Activated CD4-positive, alpha-beta T cell treated with anti-CD3 and anti-CD28 coated beads for 24 hours (primary cell): ENCODE measurements around the gene GOLGA1.
A peak's percentile ranks its signal among the peaks of the same experiment; 100 is the strongest.

Experiments
- DNase-seq, 2 donors: peaks; one replicate each; pipeline ENCODE4 v3.0.0-alpha.2; 2020; ENCODE audit warnings: low read depth in 2 of 2

Gene GOLGA1

GRCh38 chr9:124882231-124882630, 58.7 kb downstream of the GOLGA1 start:
- no peak for DNase-seq

GRCh38 chr9:124881138-124881743, 59.6 kb downstream of the GOLGA1 start:
- no peak for DNase-seq

- DNase-seq, result no peak
These were observed 60.4 kb downstream of the GOLGA1 start for GRCh38 chr9:124880501-124880900.

- no peak for DNase-seq
These were observed 61.7 kb downstream of the GOLGA1 start for GRCh38 chr9:124879226-124879625.

GRCh38 chr9:124878518-124878917, 62.4 kb downstream of the GOLGA1 start:
- DNase-seq, result no peak

GRCh38 chr9:124878021-124878420, 62.9 kb downstream of the GOLGA1 start:
- no peak for DNase-seq

GRCh38 chr9:124877021-124877782, 63.7 kb downstream of the GOLGA1 start:
- DNase-seq, result no peak

GRCh38 chr9:124875501-124875900, 65.4 kb downstream of the GOLGA1 start:
- DNase-seq, result no peak

GRCh38 chr9:124873664-124874063, 67.2 kb downstream of the GOLGA1 start:
- DNase-seq, result no peak

GRCh38 chr9:124871156-124871561, 69.7 kb downstream of the GOLGA1 start:
- no peak for DNase-seq

GRCh38 chr9:124870723-124871122, 70.2 kb downstream of the GOLGA1 start:
- no peak for DNase-seq

GRCh38 chr9:124869986-124870560, 70.8 kb downstream of the GOLGA1 start:
- peak; percentile 83 to 85 for DNase-seq

- DNase-seq, result no peak
These were observed 71.4 kb downstream of the GOLGA1 start for GRCh38 chr9:124869466-124869985.

GRCh38 chr9:124868511-124869465, 72.1 kb downstream of the GOLGA1 start:
- DNase-seq, result peak; percentile 85 to 89

GRCh38 chr9:124863371-124863871, 77.5 kb downstream of the GOLGA1 start:
- no peak for DNase-seq

GRCh38 chr9:124861342-124862229, 79.3 kb downstream of the GOLGA1 start, which contains the start of the genes ARPC5L and RPL35:
Gene ARPC5L, plus strand, starts transcription at chr9:124862130. Its CDS starts 7,161 bp downstream, at chr9:124869291.
Gene RPL35, minus strand, starts transcription at chr9:124861957. Its CDS starts 45 bp downstream, at chr9:124861912.
- peak; percentile 92 for DNase-seq

- no peak for DNase-seq
These were observed 80.1 kb downstream of the GOLGA1 start for GRCh38 chr9:124860582-124861341.

GRCh38 chr9:124859803-124860581, 80.9 kb downstream of the GOLGA1 start:
- DNase-seq, result no peak
